Kidney (tissue), 14 donors: Measurements from ENCODE around the gene FIGNL2. TPM values are rescaled to one million over a fixed set of nuclear protein-coding genes. Genes with fewer than 3 reads are reported as not detected.
"Not testable (repeated sequence)": the region's sequence is repeated elsewhere in the genome, so short reads cannot be mapped to it uniquely, and the experiment has no call there.

ENCODE experiments used
- DNase-seq, 5 donors: peaks; one replicate each; pipeline ENCODE4 v3.0.0-alpha.2; 2013 to 2020
- FAIRE-seq: peaks from 2 replicates; lab custom pipeline; 2012; peaks lifted over from hg19 to GRCh38; lab: Jason Lieb, UNC
- H3K27ac ChIP-seq, 2 donors: one replicate each; pipeline ENCODE4 v1.7.0; 2013; ENCODE audit warnings: low read depth in 2 of 2, low read length in 2 of 2, inconsistent platforms in 1 of 2
- H3K27me3 ChIP-seq: one replicate; pipeline ENCODE4 v1.7.1; 2013; ENCODE audit warnings: low read length, inconsistent platforms; ENCODE audit not compliant: control insufficient read depth, insufficient read depth
- H3K36me3 ChIP-seq, 3 donors: one replicate each; pipeline versions ENCODE4 v1.7.0 to v1.7.1; 2013; ENCODE audit warnings: low read length in 3 of 3, control low read depth in 1 of 3, inconsistent platforms in 1 of 3; ENCODE audit not compliant: insufficient read depth in 3 of 3, control insufficient read depth in 2 of 3
- H3K4me1 ChIP-seq, 3 donors: one replicate each; pipeline versions ENCODE4 v1.7.0 to v1.7.1; 2013; ENCODE audit warnings: low read length in 3 of 3, inconsistent platforms in 1 of 3, low read depth in 1 of 3; ENCODE audit not compliant: control insufficient read depth in 2 of 3, insufficient read depth in 2 of 3
- H3K4me3 ChIP-seq, 3 donors: one replicate each; pipeline versions ENCODE4 v1.7.0 to v1.8.1; 2013; ENCODE audit warnings: low read length in 3 of 3, control low read depth in 1 of 3, inconsistent platforms in 1 of 3
- H3K9ac ChIP-seq, 3 donors: one replicate each; pipeline versions ENCODE4 v1.7.0 to v1.7.1; 2013; ENCODE audit warnings: low read length in 3 of 3, control low read depth in 1 of 3, inconsistent platforms in 1 of 3
- H3K9me3 ChIP-seq, 3 donors: one replicate each; pipeline versions ENCODE4 v1.7.0 to v1.7.1; 2013; ENCODE audit warnings: low read length in 3 of 3, control low read depth in 1 of 3, inconsistent platforms in 1 of 3; ENCODE audit not compliant: control insufficient read depth in 2 of 3, insufficient read depth in 1 of 3
- intact Hi-C: fragments of 100-400 bp; cut with DNase I; formaldehyde crosslinking; loops from one replicate; pipeline ENCODE4 v1.11.1; 2022
- polyA plus RNA-seq: library from polyadenylated mRNA; stranded (reverse); fragments of 350-450 nt; fragmentation: Illumina TruSeq; extraction: RNeasy Lipid Tissue Mini Kit (QIAGEN cat#74804); gene quantifications from one replicate; pipeline ENCODE4 v1.2.3, GENCODE V29; 2014; ENCODE audit warnings: low read depth, low replicate concordance; ENCODE audit not compliant: insufficient read depth
- total RNA-seq: library from RNA; stranded (reverse); fragmentation: NEBNext Ultra II Directional; extraction: Animal tissue kit (Norgen Biotek cat#: 25700); gene quantifications from one replicate; pipeline ENCODE4 v1.2.1, GENCODE V29; 2021
- TF ChIP-seq, protein P1 (sequence below): IDR thresholded peaks from 3 replicates; pipeline ENCODE4 v1.5.1; 2012; ENCODE audit warnings: mild to moderate bottlenecking, moderate library complexity, borderline replicate concordance; ENCODE audit not compliant: insufficient read depth; ENCODE audit errors: extremely low read depth
- donor health status: control.
- donor health status: control.
- donor health status: control.
- donor health status: control.
- donor health status: control.
- donor health status: DM: yes; HTN: yes; CAD: no.
- donor health status: Normal renal cell carcinoma (clear cell type).

FIGNL2 gene
- total and polyA plus RNA-seq, 2 donors from 2014 or later: 3.1 to 6.1 TPM

DNA sequence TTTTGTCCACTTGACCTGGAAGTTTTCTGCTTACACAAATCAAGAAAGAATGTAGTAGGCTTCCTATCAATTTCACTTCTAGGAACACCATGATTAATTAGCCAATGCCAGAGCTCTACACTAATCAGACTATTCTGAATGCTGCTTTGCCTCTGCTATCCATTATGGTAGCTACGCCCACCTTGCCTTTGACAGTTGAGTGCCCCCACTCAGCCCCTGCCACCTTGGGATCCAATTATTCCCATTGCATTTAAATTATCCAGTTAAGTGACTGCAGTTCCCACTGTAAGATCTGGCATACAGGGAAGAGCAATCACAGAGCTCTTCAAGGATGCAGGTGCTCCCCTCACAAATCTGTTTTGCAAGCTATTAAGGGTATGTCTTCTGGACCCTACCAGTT, 47.5 kb downstream of the FIGNL2 start:
- no peak overlapping the region for H3K27ac ChIP-seq
- no peak overlapping the region for H3K4me3 ChIP-seq
- FAIRE-seq (no peak), DNase-seq (no peak)
- TF ChIP-seq, protein P1, sequence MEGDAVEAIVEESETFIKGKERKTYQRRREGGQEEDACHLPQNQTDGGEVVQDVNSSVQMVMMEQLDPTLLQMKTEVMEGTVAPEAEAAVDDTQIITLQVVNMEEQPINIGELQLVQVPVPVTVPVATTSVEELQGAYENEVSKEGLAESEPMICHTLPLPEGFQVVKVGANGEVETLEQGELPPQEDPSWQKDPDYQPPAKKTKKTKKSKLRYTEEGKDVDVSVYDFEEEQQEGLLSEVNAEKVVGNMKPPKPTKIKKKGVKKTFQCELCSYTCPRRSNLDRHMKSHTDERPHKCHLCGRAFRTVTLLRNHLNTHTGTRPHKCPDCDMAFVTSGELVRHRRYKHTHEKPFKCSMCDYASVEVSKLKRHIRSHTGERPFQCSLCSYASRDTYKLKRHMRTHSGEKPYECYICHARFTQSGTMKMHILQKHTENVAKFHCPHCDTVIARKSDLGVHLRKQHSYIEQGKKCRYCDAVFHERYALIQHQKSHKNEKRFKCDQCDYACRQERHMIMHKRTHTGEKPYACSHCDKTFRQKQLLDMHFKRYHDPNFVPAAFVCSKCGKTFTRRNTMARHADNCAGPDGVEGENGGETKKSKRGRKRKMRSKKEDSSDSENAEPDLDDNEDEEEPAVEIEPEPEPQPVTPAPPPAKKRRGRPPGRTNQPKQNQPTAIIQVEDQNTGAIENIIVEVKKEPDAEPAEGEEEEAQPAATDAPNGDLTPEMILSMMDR: no peak
- intact Hi-C loops: no loop called here
- no peak overlapping the region for H3K9ac ChIP-seq
- H3K27me3 ChIP-seq: no peaks in the 10 kb centered on the region
- no peaks in the 10 kb centered on the region for H3K4me1 ChIP-seq
- H3K9me3 ChIP-seq: no peaks in the 10 kb centered on the region
- no peaks in the 10 kb centered on the region for H3K36me3 ChIP-seq

DNA sequence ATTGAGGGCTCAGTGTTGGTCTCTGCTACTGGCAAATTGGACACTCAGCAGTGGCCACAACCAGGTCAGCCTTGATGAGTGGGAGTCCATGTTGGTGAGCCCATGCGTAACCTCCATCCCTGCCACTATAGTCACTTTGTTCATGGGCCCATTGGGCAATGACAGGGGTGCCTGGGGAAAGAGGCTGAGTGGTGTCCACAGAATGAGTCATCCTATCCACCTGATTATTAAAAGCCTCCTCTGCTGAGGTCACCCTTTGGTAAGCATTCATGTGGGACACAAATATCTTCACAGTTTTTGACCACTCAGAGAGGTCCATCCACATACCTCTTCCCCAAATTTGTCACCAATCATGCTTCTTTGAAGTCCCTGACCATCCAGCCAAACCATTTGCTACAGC, 50.0 kb downstream of the FIGNL2 start:
- no peaks in the 10 kb centered on the region for H3K9me3 ChIP-seq
- H3K4me3 ChIP-seq: no peak overlapping the region
- no peak overlapping the region for H3K27ac ChIP-seq
- FAIRE-seq (no peak), DNase-seq (no peak)
- no peaks in the 10 kb centered on the region for H3K4me1 ChIP-seq
- TF ChIP-seq, protein P1: no peak
- H3K27me3 ChIP-seq: no peaks in the 10 kb centered on the region
- no peaks in the 10 kb centered on the region for H3K36me3 ChIP-seq
- H3K9ac ChIP-seq: no peak overlapping the region
- intact Hi-C loops: no loop called here

DNA sequence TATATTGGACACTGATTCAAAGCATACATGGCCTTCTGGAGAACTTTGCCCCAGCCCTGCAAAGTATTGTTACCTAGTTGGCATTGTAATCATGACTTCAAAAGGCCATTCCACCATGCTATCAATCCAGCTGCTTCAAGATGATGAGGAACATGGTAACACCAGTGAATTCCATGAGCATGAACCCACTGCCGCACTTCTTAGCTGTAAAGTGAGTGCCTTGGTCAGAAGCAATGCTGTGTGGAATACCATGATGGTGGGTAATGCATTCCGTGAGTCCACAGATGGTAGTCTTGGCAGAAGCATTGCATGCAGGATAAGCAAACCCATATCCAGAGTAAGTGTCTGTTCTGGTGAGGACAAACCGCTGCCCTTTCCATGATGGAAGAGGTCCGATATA, 50.5 kb downstream of the FIGNL2 start:
- DNase-seq, H3K9me3 ChIP-seq, H3K9ac ChIP-seq, H3K4me3 ChIP-seq, H3K27me3 ChIP-seq, intact Hi-C loops, H3K36me3 ChIP-seq, H3K4me1 ChIP-seq, H3K27ac ChIP-seq, FAIRE-seq: not testable (repeated sequence)

DNA sequence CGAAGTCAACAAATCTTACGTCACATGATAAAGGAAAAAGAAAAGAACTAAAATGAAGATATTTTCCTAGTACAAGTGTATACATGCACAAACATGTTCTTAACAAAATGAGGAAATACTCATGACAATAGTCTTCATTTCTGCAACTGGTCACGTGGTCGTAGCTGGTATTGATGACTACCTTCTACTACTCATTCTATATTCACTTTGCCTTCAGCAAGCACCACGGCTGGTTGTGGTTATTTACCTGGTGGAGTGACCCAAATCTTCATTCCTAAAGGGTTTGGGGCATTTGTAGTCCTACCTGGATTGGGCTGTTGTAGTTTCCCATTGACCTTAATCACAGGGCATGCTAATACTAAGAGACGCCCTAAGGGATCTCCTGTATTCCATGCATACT, 51.2 kb downstream of the FIGNL2 start:
- H3K27me3 ChIP-seq: no peaks in the 10 kb centered on the region
- intact Hi-C loops: no loop called here
- FAIRE-seq (no peak), DNase-seq (no peak)
- H3K9ac ChIP-seq: no peak overlapping the region
- TF ChIP-seq, protein P1: no peak
- H3K27ac ChIP-seq: no peak overlapping the region
- no peaks in the 10 kb centered on the region for H3K4me1 ChIP-seq
- H3K9me3 ChIP-seq: no peaks in the 10 kb centered on the region
- H3K4me3 ChIP-seq: no peak overlapping the region
- no peaks in the 10 kb centered on the region for H3K36me3 ChIP-seq
